ENCODE results near the gene SLC7A6OS.

DNA sequence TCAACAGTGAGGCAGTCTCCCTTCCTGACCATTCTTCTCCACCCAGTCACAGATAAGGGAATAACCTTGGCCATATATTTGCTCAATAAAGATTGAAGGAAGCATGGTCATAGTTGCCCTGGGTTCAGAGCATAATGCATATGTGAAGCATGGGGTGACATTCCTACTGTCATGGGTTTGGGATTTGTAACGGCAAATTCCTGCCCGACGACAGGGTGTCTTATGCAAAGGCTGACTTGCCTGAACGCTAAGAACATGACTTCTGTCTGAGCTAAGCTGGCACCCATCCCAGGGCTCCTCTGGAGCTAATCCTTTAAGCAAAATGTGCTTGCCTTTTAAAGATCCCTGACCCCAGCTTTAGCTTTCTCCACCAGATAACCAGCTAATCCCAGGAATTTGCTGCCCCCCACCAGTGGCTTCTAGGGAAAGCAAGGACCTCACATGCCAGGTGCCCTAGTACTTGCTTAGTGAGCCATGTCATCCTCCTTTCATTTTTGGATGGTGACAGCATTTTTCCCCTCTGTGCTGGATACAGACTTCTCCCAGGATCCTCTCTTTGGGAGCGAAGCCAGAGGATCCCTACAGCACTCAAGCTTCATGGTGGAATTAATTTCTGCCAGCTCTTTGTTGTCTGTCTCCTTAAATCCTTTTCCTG, 11.7 kb downstream of the SLC7A6OS start:
- TF ChIP-seq, protein P1, sequence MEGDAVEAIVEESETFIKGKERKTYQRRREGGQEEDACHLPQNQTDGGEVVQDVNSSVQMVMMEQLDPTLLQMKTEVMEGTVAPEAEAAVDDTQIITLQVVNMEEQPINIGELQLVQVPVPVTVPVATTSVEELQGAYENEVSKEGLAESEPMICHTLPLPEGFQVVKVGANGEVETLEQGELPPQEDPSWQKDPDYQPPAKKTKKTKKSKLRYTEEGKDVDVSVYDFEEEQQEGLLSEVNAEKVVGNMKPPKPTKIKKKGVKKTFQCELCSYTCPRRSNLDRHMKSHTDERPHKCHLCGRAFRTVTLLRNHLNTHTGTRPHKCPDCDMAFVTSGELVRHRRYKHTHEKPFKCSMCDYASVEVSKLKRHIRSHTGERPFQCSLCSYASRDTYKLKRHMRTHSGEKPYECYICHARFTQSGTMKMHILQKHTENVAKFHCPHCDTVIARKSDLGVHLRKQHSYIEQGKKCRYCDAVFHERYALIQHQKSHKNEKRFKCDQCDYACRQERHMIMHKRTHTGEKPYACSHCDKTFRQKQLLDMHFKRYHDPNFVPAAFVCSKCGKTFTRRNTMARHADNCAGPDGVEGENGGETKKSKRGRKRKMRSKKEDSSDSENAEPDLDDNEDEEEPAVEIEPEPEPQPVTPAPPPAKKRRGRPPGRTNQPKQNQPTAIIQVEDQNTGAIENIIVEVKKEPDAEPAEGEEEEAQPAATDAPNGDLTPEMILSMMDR (IDR thresholded peaks at IDR 0.05 in 2 of 3, conservative IDR thresholded peaks at IDR 0.05 in 1 of 3; ENCODE audit: borderline replicate concordance in 1 of 3, insufficient read depth in 1 of 3, low read depth in 2 of 3, low read length in 2 of 3) = no peak
- TF ChIP-seq POLR2A (IDR thresholded peaks at IDR 0.05; ENCODE audit: borderline replicate concordance, extremely low read depth, insufficient read depth, insufficient read length) (no peak), RAD21 (IDR thresholded peaks at IDR 0.05; ENCODE audit: low read depth) (no peak), SP1 (IDR thresholded peaks at IDR 0.05; ENCODE audit: low read depth) (no peak), EZH2phosphoT487 (IDR thresholded peaks at IDR 0.05; ENCODE audit: borderline replicate concordance) (no peak), EZH2 (IDR thresholded peaks at IDR 0.05) (no peak)
- TF ChIP-seq, protein P2, sequence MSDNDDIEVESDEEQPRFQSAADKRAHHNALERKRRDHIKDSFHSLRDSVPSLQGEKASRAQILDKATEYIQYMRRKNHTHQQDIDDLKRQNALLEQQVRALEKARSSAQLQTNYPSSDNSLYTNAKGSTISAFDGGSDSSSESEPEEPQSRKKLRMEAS (IDR thresholded peaks at IDR 0.05) = no peak
